ENCODE results near the gene SELENOM. TPM values are rescaled to one million over a fixed set of nuclear protein-coding genes. Genes with fewer than 3 reads are reported as not detected.
"Not testable (repeated sequence)": the region's sequence is repeated elsewhere in the genome, so short reads cannot be mapped to it uniquely, and the experiment has no call there.

The SELENOM gene
- total RNA-seq, 1 experiment from 2014 or later = 3.2 TPM

GRCh38 chr22:31077681-31078080, 29.7 kb downstream of the SELENOM start:
- no peak for DNase-seq (ENCODE audit: low spot score)
- H3K36me3 ChIP-seq (ENCODE audit: insufficient read depth, low read length, poor library complexity, severe bottlenecking) = no peaks in the 10 kb centered on the region
- H3K27me3 ChIP-seq (replicated peaks; ENCODE audit: insufficient read depth, low read depth, low read length, poor library complexity) = no peaks in the 10 kb centered on the region
- ChIA-PET POLR2A (ENCODE audit: low non-redundant PET) (no interaction called here), CTCF (no interaction called here)
- no peaks in the 10 kb centered on the region for H3K9me3 ChIP-seq (ENCODE audit: low read depth, low read length, poor library complexity, severe bottlenecking)
- no peak overlapping the region for H3K27ac ChIP-seq (ENCODE audit: low read depth, low read length, poor library complexity, severe bottlenecking)
- peaks cover 4% of the 10 kb centered on the region for H3K4me1 ChIP-seq (ENCODE audit: insufficient read depth, low read length, poor library complexity, severe bottlenecking)
- no peak overlapping the region for H3K4me3 ChIP-seq (ENCODE audit: low read depth, low read length, poor library complexity, severe bottlenecking)
- BruUV-seq (replicated peaks) = no TSS peak
- intact Hi-C loops (cut with micrococcal nuclease; ENCODE audit: unreplicated experiment) = no loop called here
- no peak for TF ChIP-seq EZH2 (IDR thresholded peaks at IDR 0.05; ENCODE audit: borderline replicate concordance, low read depth, low read length, poor library complexity, severe bottlenecking)
- TF ChIP-seq, protein P1, sequence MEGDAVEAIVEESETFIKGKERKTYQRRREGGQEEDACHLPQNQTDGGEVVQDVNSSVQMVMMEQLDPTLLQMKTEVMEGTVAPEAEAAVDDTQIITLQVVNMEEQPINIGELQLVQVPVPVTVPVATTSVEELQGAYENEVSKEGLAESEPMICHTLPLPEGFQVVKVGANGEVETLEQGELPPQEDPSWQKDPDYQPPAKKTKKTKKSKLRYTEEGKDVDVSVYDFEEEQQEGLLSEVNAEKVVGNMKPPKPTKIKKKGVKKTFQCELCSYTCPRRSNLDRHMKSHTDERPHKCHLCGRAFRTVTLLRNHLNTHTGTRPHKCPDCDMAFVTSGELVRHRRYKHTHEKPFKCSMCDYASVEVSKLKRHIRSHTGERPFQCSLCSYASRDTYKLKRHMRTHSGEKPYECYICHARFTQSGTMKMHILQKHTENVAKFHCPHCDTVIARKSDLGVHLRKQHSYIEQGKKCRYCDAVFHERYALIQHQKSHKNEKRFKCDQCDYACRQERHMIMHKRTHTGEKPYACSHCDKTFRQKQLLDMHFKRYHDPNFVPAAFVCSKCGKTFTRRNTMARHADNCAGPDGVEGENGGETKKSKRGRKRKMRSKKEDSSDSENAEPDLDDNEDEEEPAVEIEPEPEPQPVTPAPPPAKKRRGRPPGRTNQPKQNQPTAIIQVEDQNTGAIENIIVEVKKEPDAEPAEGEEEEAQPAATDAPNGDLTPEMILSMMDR (conservative IDR thresholded peaks at IDR 0.05; ENCODE audit: low read depth, low read length) = no peak

- Histone ChIP-seq H3K9me3 (ENCODE audit: low read depth, low read length, poor library complexity, severe bottlenecking) (no peaks in the 10 kb centered on the region), H3K4me3 (ENCODE audit: low read depth, low read length, poor library complexity, severe bottlenecking) (no peak overlapping the region), H3K4me1 (ENCODE audit: insufficient read depth, low read length, poor library complexity, severe bottlenecking) (no peaks in the 10 kb centered on the region), H3K36me3 (ENCODE audit: insufficient read depth, low read length, poor library complexity, severe bottlenecking) (no peaks in the 10 kb centered on the region), H3K27ac (ENCODE audit: low read depth, low read length, poor library complexity, severe bottlenecking) (no peak overlapping the region), H3K27me3 (replicated peaks; ENCODE audit: insufficient read depth, low read depth, low read length, poor library complexity) (no peaks in the 10 kb centered on the region)
- no peak for DNase-seq (ENCODE audit: low spot score)
- intact Hi-C loops (cut with micrococcal nuclease; ENCODE audit: unreplicated experiment) = no loop called here
- ChIA-PET CTCF (no interaction called here), POLR2A (ENCODE audit: low non-redundant PET) (no interaction called here)
- no TSS peak for BruUV-seq (replicated peaks)
- TF ChIP-seq, protein P1 (conservative IDR thresholded peaks at IDR 0.05; ENCODE audit: low read depth, low read length) = no peak
- TF ChIP-seq EZH2 (IDR thresholded peaks at IDR 0.05; ENCODE audit: borderline replicate concordance, low read depth, low read length, poor library complexity, severe bottlenecking) = no peak
These were observed 31.4 kb downstream of the SELENOM start for GRCh38 chr22:31075961-31076360.

- intact Hi-C loops (cut with micrococcal nuclease; ENCODE audit: unreplicated experiment); H3K36me3 ChIP-seq (ENCODE audit: insufficient read depth, low read length, poor library complexity, severe bottlenecking); H3K27ac ChIP-seq (ENCODE audit: low read depth, low read length, poor library complexity, severe bottlenecking); BruUV-seq (replicated peaks); POLR2A ChIA-PET (ENCODE audit: low non-redundant PET); CTCF ChIA-PET; DNase-seq (ENCODE audit: low spot score); H3K4me3 ChIP-seq (ENCODE audit: low read depth, low read length, poor library complexity, severe bottlenecking); H3K9me3 ChIP-seq (ENCODE audit: low read depth, low read length, poor library complexity, severe bottlenecking); H3K27me3 ChIP-seq (replicated peaks; ENCODE audit: insufficient read depth, low read depth, low read length, poor library complexity); H3K4me1 ChIP-seq (ENCODE audit: insufficient read depth, low read length, poor library complexity, severe bottlenecking): not testable (repeated sequence)
These were observed 33.7 kb downstream of the SELENOM start for GRCh38 chr22:31073545-31074145.

DNA sequence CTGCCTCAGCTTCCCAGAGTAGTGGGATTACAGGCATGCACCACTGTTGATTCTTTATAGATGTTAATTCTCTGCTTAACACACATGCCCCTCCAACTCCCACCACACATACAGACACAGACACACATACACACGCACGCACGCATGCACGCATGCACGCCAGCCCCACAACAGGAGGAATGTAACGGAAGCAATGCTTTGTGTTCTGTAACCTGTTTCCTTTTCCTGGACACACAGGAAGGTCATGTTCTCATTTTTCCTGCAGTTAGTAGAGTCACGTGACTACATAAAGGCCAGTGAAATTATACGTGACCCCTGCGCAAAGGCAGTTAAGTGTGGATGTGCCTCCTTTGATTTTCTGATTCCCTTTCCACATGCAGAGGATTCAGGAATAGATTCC, 34.2 kb downstream of the SELENOM start:
- DNase-seq (ENCODE audit: low spot score); H3K27me3 ChIP-seq (replicated peaks; ENCODE audit: insufficient read depth, low read depth, low read length, poor library complexity); H3K4me1 ChIP-seq (ENCODE audit: insufficient read depth, low read length, poor library complexity, severe bottlenecking); H3K36me3 ChIP-seq (ENCODE audit: insufficient read depth, low read length, poor library complexity, severe bottlenecking); H3K4me3 ChIP-seq (ENCODE audit: low read depth, low read length, poor library complexity, severe bottlenecking); BruUV-seq (replicated peaks); POLR2A ChIA-PET (ENCODE audit: low non-redundant PET); H3K9me3 ChIP-seq (ENCODE audit: low read depth, low read length, poor library complexity, severe bottlenecking); H3K27ac ChIP-seq (ENCODE audit: low read depth, low read length, poor library complexity, severe bottlenecking); intact Hi-C loops (cut with micrococcal nuclease; ENCODE audit: unreplicated experiment): not testable (repeated sequence)
- CTCF ChIA-PET = interaction anchor here (0.7 kb wide), 1 partner anchor 201 kb away, joined by 4 read pairs; no protein-coding TSS in a partner anchor

DNA sequence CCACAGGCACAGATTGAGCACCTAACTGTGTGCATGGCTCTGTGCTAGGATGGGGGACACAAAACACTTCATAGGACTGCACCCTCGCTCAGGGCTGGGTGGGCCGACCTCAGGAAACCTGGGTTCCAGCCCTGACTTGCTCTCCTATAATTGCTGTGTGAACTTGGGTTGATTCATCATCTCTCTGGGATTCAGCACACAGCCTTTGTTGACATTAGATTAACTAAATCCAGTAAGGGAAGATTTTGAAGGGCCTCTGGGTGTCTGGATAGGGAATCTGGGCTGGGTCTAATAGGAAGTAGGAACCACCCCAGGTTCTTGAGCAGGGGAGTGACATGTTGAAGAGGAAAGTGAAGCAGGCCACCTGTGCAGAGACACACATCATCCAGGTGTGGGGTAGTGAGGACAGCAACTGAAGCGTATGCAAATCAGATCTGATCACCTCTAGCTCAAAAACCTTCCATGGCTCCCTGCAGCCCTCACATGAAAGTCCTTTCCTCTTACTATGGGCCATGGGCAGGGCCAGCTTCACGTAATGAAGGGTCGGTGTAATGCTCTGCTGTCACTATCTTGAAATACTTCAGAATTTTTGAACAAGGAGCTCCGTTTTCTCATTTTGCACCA, 37.6 kb downstream of the SELENOM start:
- H3K4me3 ChIP-seq (ENCODE audit: low read depth, low read length, poor library complexity, severe bottlenecking); H3K4me1 ChIP-seq (ENCODE audit: insufficient read depth, low read length, poor library complexity, severe bottlenecking); DNase-seq (ENCODE audit: low spot score); H3K9me3 ChIP-seq (ENCODE audit: low read depth, low read length, poor library complexity, severe bottlenecking); BruUV-seq (replicated peaks); intact Hi-C loops (cut with micrococcal nuclease; ENCODE audit: unreplicated experiment); POLR2A ChIA-PET (ENCODE audit: low non-redundant PET); H3K36me3 ChIP-seq (ENCODE audit: insufficient read depth, low read length, poor library complexity, severe bottlenecking); H3K27me3 ChIP-seq (replicated peaks; ENCODE audit: insufficient read depth, low read depth, low read length, poor library complexity); H3K27ac ChIP-seq (ENCODE audit: low read depth, low read length, poor library complexity, severe bottlenecking); CTCF ChIA-PET: not testable (repeated sequence)

Data from A673 (cell line).